Endothelial cell of umbilical vein (primary cell): ENCODE data around the gene PDE7B. TPM values are rescaled to one million over a fixed set of nuclear protein-coding genes. Genes with fewer than 3 reads are reported as not detected.

ENCODE experiments used
- BruUV-seq: library from RNA; stranded (reverse); fragments of 400-500 nt; replicated peaks from 2 replicates; lab custom pipeline; 2021; lab: Mats Ljungman, UMichigan
- CTCF ChIA-PET: fragments of 300-600, 350-600 bp; sonication (Branson Sonifier 250); formaldehyde crosslinking; loops from one replicate; lab custom pipeline; 2021; ENCODE audit warnings: antibody characterized with exemption, inconsistent platforms; lab: Charles Lee
- POLR2A ChIA-PET: fragments of 300-600, 350-600 bp; sonication (Branson Sonifier 250); formaldehyde crosslinking; loops from one replicate; lab custom pipeline; 2021; ENCODE audit warnings: antibody characterized with exemption, inconsistent platforms; lab: Charles Lee
- DNase-seq: peaks from one replicate; pipeline ENCODE4 v3.0.0-alpha.2; 2011; ENCODE audit warnings: low read depth, low spot score
- FAIRE-seq: peaks from 2 replicates; lab custom pipeline; 2011; peaks lifted over from hg19 to GRCh38; lab: Jason Lieb, UNC
- H2AFZ ChIP-seq: 2 replicates; pipeline ENCODE4 v1.6.0; 2012; ENCODE audit warnings: low read depth, low read length, control low read depth, inconsistent platforms
- H3K27ac ChIP-seq: 2 replicates; pipeline ENCODE4 v1.5.1; 2011; ENCODE audit warnings: low read depth, mild to moderate bottlenecking, control low read depth, low read length, moderate library complexity; ENCODE audit not compliant: insufficient read depth
- H3K27me3 ChIP-seq, 2 experiments: 2 replicates each; pipeline versions ENCODE4 v1.6.0 to v1.6.1; 2011; ENCODE audit warnings: low read length in 2 of 2, mixed read lengths in 1 of 2; ENCODE audit not compliant: control insufficient read depth in 2 of 2, insufficient read depth in 2 of 2
- H3K36me3 ChIP-seq, 2 experiments: 2 replicates in 1 of 2; 3 replicates in 1 of 2; pipeline ENCODE4 v1.5.1; 2011; ENCODE audit warnings: low read length in 2 of 2, mild to moderate bottlenecking in 1 of 2, moderate library complexity in 1 of 2; ENCODE audit not compliant: control insufficient read depth in 2 of 2, insufficient read depth in 2 of 2; ENCODE audit errors: extremely low read depth in 1 of 2
- H3K4me1 ChIP-seq: 3 replicates; pipeline ENCODE4 v1.5.1; 2011; ENCODE audit warnings: mild to moderate bottlenecking, low read length; ENCODE audit not compliant: control insufficient read depth, insufficient read depth; ENCODE audit errors: extremely low read depth
- H3K4me2 ChIP-seq: 2 replicates; pipeline ENCODE4 v1.6.1; 2011; ENCODE audit warnings: low read length, control low read depth, mixed read lengths; ENCODE audit not compliant: insufficient read depth
- H3K4me3 ChIP-seq, 3 experiments: fragments of 200-600 bp in 1 of 3; sonication (generic), shearing (Covaris generic) in 1 of 3; replicated peaks in 1 of 3; 2 replicates each; pipeline ENCODE4 v1.5.1; 2011 to 2016; ENCODE audit warnings: control low read depth in 3 of 3, low read length in 3 of 3, mild to moderate bottlenecking in 2 of 3, inconsistent platforms in 1 of 3, low read depth in 1 of 3, moderate library complexity in 1 of 3; ENCODE audit not compliant: insufficient read depth in 1 of 3
- H3K79me2 ChIP-seq: 2 replicates; pipeline ENCODE4 v1.6.0; 2012; ENCODE audit warnings: low read length, inconsistent platforms; ENCODE audit not compliant: control insufficient read depth, insufficient read depth
- H3K9ac ChIP-seq: replicated peaks from 2 replicates; pipeline ENCODE3; 2011; ENCODE audit warnings: low read length, control low read depth; ENCODE audit not compliant: insufficient read depth; ENCODE audit errors: extremely low read depth
- H3K9me1 ChIP-seq: replicated peaks from 3 replicates; pipeline ENCODE4 v1.6.0; 2011; ENCODE audit warnings: mild to moderate bottlenecking, low read length; ENCODE audit not compliant: control insufficient read depth, insufficient read depth; ENCODE audit errors: extremely low read depth
- H3K9me3 ChIP-seq: replicated peaks from 2 replicates; pipeline ENCODE4 v1.5.1; 2012; ENCODE audit warnings: low read length, inconsistent platforms; ENCODE audit not compliant: control insufficient read depth, insufficient read depth
- H4K20me1 ChIP-seq: replicated peaks from 2 replicates; pipeline ENCODE3; 2011; ENCODE audit warnings: mild to moderate bottlenecking, low read length; ENCODE audit not compliant: control insufficient read depth, insufficient read depth; ENCODE audit errors: extremely low read depth
- CTCF ChIP-seq, 2 donors: IDR thresholded peaks; 1 replicate in 1 of 2; 2 replicates in 1 of 2; pipeline ENCODE4 v1.5.1; 2011; ENCODE audit warnings: low read length in 2 of 2, mild to moderate bottlenecking in 2 of 2, moderate library complexity in 2 of 2, control low read depth in 1 of 2, inconsistent platforms in 1 of 2, low read depth in 1 of 2; ENCODE audit not compliant: insufficient read depth in 1 of 2; ENCODE audit errors: extremely low read depth in 1 of 2
- EZH2 ChIP-seq: IDR thresholded peaks from 2 replicates; pipeline ENCODE4 v1.6.1; 2012; ENCODE audit warnings: borderline replicate concordance, low read depth, mild to moderate bottlenecking, moderate library complexity, low read length, inconsistent platforms; ENCODE audit not compliant: severe bottlenecking
- FOS ChIP-seq: IDR thresholded peaks from 2 replicates; pipeline ENCODE4 v1.6.1; 2011; ENCODE audit warnings: mild to moderate bottlenecking, low read length, moderate library complexity, borderline replicate concordance; ENCODE audit not compliant: insufficient read depth
- GATA2 ChIP-seq: IDR thresholded peaks from 2 replicates; pipeline ENCODE4 v1.7.0; 2011; ENCODE audit warnings: low read depth, mild to moderate bottlenecking, moderate library complexity, mixed read lengths, low read length; ENCODE audit not compliant: insufficient read length, insufficient read depth
- JUN ChIP-seq: IDR thresholded peaks from 2 replicates; pipeline ENCODE4 v1.6.1; 2011; ENCODE audit warnings: borderline replicate concordance, low read depth; ENCODE audit not compliant: insufficient read length, insufficient read depth
- MAX ChIP-seq: IDR thresholded peaks from 2 replicates; pipeline ENCODE4 v1.6.1; 2011; ENCODE audit not compliant: insufficient read depth, insufficient read length
- MYC ChIP-seq: IDR thresholded peaks from one replicate; pipeline ENCODE4 v1.6.1; 2011; ENCODE audit warnings: mild to moderate bottlenecking, low read depth, low read length
- POLR2A ChIP-seq: IDR thresholded peaks from 2 replicates; pipeline ENCODE4 v1.6.1; 2012; ENCODE audit warnings: low read depth, mild to moderate bottlenecking, control low read depth, low read length
- POLR2AphosphoS5 ChIP-seq: IDR thresholded peaks from 2 replicates; pipeline ENCODE4 v1.6.1; 2012; ENCODE audit warnings: low read depth, mild to moderate bottlenecking, control low read depth, low read length, moderate library complexity; ENCODE audit not compliant: insufficient read depth
- dilution Hi-C: fragments of 300-500 bp; cut with MboI; formaldehyde crosslinking; loops from one replicate; pipeline ENCODE4 v1.15.0; 2019; ENCODE audit warnings: low sequenced_read_pairs; ENCODE audit not compliant: extremely low pct_ligation_motif_present
- intact Hi-C: fragments of 100-400 bp; cut with micrococcal nuclease; formaldehyde crosslinking; loops from one replicate; pipeline ENCODE4 v1.10.0; 2022
- polyA plus RNA-seq, 4 experiments: library from polyadenylated mRNA; depleted of rRNA in 3 of 4; stranded (reverse) in 3 of 4; unstranded in 1 of 4; fragments of >200 nt; gene quantifications; 2 replicates each; pipeline versions ENCODE4 v1.2.1 to v1.2.3, GENCODE V29; 2011 to 2012; ENCODE audit warnings: missing spikeins in 1 of 4
- total RNA-seq: library from RNA; stranded (reverse); gene quantifications from 2 replicates; pipeline ENCODE4 v1.2.3, GENCODE V29; 2021

Gene PDE7B
- total and polyA plus RNA-seq, 2 donors (not counting 3 experiments of a cell fraction or from before 2014, with no cell fraction given), result 20.6 to 25.1 TPM

GRCh38 chr6:135884136-135884535 is 32.6 kb downstream of the PDE7B start:
- Histone ChIP-seq H3K9ac (no peak overlapping the region), H3K27ac (no peak overlapping the region), H3K9me3 (no peaks in the 10 kb centered on the region), H3K36me3 (no peaks in the 10 kb centered on the region), H3K79me2 (no peaks in the 10 kb centered on the region), H3K9me1 (no peaks in the 10 kb centered on the region), H3K4me3 (no peak overlapping the region), H4K20me1 (no peaks in the 10 kb centered on the region), H3K4me2 (no peak overlapping the region), H3K4me1 (no peaks in the 10 kb centered on the region), H3K27me3 (no peaks in the 10 kb centered on the region), H2AFZ (no peak overlapping the region)
- FAIRE-seq (no peak), DNase-seq (no peak)
- ChIA-PET POLR2A (no interaction called here), CTCF (interaction anchor here (0.8 to 2.2 kb wide), 5 partner anchors 9 to 30 kb away, joined by 3 to 8 read pairs (median 3); no protein-coding TSS in a partner anchor)
- intact Hi-C loops, result no loop called here
- TF ChIP-seq MAX (no peak), POLR2AphosphoS5 (no peak), CTCF (IDR thresholded peaks at IDR 0.05; ENCODE audit: extremely low read depth in 1 of 2, insufficient read depth in 1 of 2, low read depth in 1 of 2, low read length in 2 of 2) (no peak), GATA2 (no peak), JUN (no peak), EZH2 (no peak), FOS (no peak), MYC (no peak), POLR2A (no peak)
- dilution Hi-C loops, result no loop called here
- no TSS peak for BruUV-seq
